OCI-LY7 (cell line): ENCODE results near the gene CPD. TPM values are rescaled to one million over a fixed set of nuclear protein-coding genes. Genes with fewer than 3 reads are reported as not detected.
A peak's percentile ranks its signal among the peaks of the same experiment; 100 is the strongest.
"Not testable (repeated sequence)": the region's sequence is repeated elsewhere in the genome, so short reads cannot be mapped to it uniquely, and the experiment has no call there.

Experiments
- BruUV-seq: library from RNA; stranded (reverse); fragments of 400-500 nt; replicated peaks from 2 replicates; lab custom pipeline; 2021; lab: Mats Ljungman, UMichigan
- CTCF ChIA-PET: fragments of 300-600 bp; sonication (Branson Sonifier 250); formaldehyde crosslinking; loops from one replicate; lab custom pipeline; 2022; ENCODE audit warnings: antibody characterized with exemption; ENCODE audit not compliant: unreplicated experiment; lab: Charles Lee
- POLR2A ChIA-PET: fragments of 300-600 bp; sonication (Branson Sonifier 250); formaldehyde crosslinking; loops from one replicate; lab custom pipeline; 2022; ENCODE audit warnings: antibody characterized with exemption; lab: Charles Lee
- DNase-seq: peaks from one replicate; pipeline ENCODE4 v3.0.0-alpha.2; 2015; ENCODE audit warnings: low spot score
- H2AFZ ChIP-seq: fragments of 200-600 bp; sonication (generic), shearing (Covaris generic); 2 replicates; pipeline ENCODE4 v1.6.1; 2014; ENCODE audit warnings: mild to moderate bottlenecking, antibody characterized with exemption, low read length, moderate library complexity
- H3K27ac ChIP-seq: fragments of 200-600 bp; sonication (generic); 2 replicates; pipeline ENCODE4 v1.5.1; 2014; ENCODE audit warnings: mixed run types, low read depth, mild to moderate bottlenecking, moderate library complexity, low read length, inconsistent platforms; ENCODE audit not compliant: poor library complexity, severe bottlenecking
- H3K36me3 ChIP-seq: fragments of 200-600 bp; sonication (generic); 2 replicates; pipeline ENCODE4 v1.6.1; 2014; ENCODE audit warnings: mild to moderate bottlenecking, antibody characterized with exemption, low read length, moderate library complexity, mixed read lengths; ENCODE audit not compliant: insufficient read depth
- H3K4me1 ChIP-seq: fragments of 200-600 bp; sonication (generic); 2 replicates; pipeline ENCODE4 v1.5.1; 2014; ENCODE audit warnings: mild to moderate bottlenecking, low read length; ENCODE audit not compliant: insufficient read depth, poor library complexity, severe bottlenecking
- H3K4me2 ChIP-seq: fragments of 200-600 bp; sonication (generic); 2 replicates; pipeline ENCODE4 v1.6.1; 2014; ENCODE audit warnings: mild to moderate bottlenecking, low read length
- H3K4me3 ChIP-seq: fragments of 200-600 bp; sonication (generic); 2 replicates; pipeline ENCODE4 v1.5.1; 2014; ENCODE audit warnings: mild to moderate bottlenecking, low read depth, low read length; ENCODE audit not compliant: poor library complexity, severe bottlenecking
- H3K79me2 ChIP-seq: fragments of 200-600 bp; sonication (generic); 2 replicates; pipeline ENCODE4 v1.6.1; 2016; ENCODE audit warnings: low read depth, mild to moderate bottlenecking, low read length, moderate library complexity, mixed read lengths; ENCODE audit not compliant: insufficient read depth
- H3K9me2 ChIP-seq: fragments of 200-600 bp; sonication (generic); 2 replicates; pipeline ENCODE4 v1.6.1; 2016; ENCODE audit warnings: mild to moderate bottlenecking, low read length, mixed read lengths; ENCODE audit not compliant: insufficient read depth
- H3K9me3 ChIP-seq: fragments of 200-600 bp; sonication (generic); 2 replicates; pipeline ENCODE4 v1.6.1; 2014; ENCODE audit warnings: mild to moderate bottlenecking, mixed run types, low read length, mixed read lengths
- H4K20me1 ChIP-seq: fragments of 200-600 bp; sonication (generic); 2 replicates; pipeline ENCODE4 v1.6.1; 2014; ENCODE audit warnings: mild to moderate bottlenecking, antibody characterized with exemption, low read length, moderate library complexity, mixed read lengths; ENCODE audit not compliant: insufficient read depth
- EZH2phosphoT487 ChIP-seq: fragments of 200-600 bp; sonication (generic); IDR thresholded peaks from 2 replicates; pipeline ENCODE4 v1.6.1; 2018; ENCODE audit warnings: low read depth, borderline replicate concordance, mild to moderate bottlenecking, mixed run types, antibody characterized with exemption, low read length, moderate library complexity, mixed read lengths
- intact Hi-C: fragments of 100-400 bp; cut with micrococcal nuclease; formaldehyde crosslinking; loops from one replicate; pipeline ENCODE4 v1.10.0; 2022; ENCODE audit not compliant: unreplicated experiment
- total RNA-seq, 2 experiments: library from RNA; depleted of rRNA in 1 of 2; stranded (reverse); fragments of >200 nt in 1 of 2; shearing (Covaris generic) in 1 of 2; gene quantifications; 2 replicates each; pipeline ENCODE4 v1.2.3, GENCODE V29; 2014 to 2022
- TF ChIP-seq, protein P1 (sequence below): fragments of 200-600 bp; sonication (generic); conservative IDR thresholded peaks from 2 replicates; pipeline ENCODE4 v1.5.1; 2014; ENCODE audit warnings: mild to moderate bottlenecking, antibody characterized with exemption, low read length, moderate library complexity, mixed read lengths

CPD gene
- total RNA-seq, 2 experiments from 2014 or later: 16.4 to 24.0 TPM

- H3K9me3 ChIP-seq: no peaks in the 10 kb centered on the region
- ChIA-PET POLR2A (no interaction called here), CTCF (no interaction called here)
- no TSS peak for BruUV-seq
- no peaks in the 10 kb centered on the region for H3K36me3 ChIP-seq
- no peak overlapping the region for H3K4me2 ChIP-seq
- H3K9me2 ChIP-seq: no peaks in the 10 kb centered on the region
- H3K4me3 ChIP-seq: no peak overlapping the region
- H3K79me2 ChIP-seq: no peaks in the 10 kb centered on the region
- H3K27ac ChIP-seq: no peak overlapping the region
- H2AFZ ChIP-seq: no peak overlapping the region
- no peaks in the 10 kb centered on the region for H3K4me1 ChIP-seq
- DNase-seq: no peak
- TF ChIP-seq EZH2phosphoT487: no peak
- TF ChIP-seq, protein P1, sequence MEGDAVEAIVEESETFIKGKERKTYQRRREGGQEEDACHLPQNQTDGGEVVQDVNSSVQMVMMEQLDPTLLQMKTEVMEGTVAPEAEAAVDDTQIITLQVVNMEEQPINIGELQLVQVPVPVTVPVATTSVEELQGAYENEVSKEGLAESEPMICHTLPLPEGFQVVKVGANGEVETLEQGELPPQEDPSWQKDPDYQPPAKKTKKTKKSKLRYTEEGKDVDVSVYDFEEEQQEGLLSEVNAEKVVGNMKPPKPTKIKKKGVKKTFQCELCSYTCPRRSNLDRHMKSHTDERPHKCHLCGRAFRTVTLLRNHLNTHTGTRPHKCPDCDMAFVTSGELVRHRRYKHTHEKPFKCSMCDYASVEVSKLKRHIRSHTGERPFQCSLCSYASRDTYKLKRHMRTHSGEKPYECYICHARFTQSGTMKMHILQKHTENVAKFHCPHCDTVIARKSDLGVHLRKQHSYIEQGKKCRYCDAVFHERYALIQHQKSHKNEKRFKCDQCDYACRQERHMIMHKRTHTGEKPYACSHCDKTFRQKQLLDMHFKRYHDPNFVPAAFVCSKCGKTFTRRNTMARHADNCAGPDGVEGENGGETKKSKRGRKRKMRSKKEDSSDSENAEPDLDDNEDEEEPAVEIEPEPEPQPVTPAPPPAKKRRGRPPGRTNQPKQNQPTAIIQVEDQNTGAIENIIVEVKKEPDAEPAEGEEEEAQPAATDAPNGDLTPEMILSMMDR: no peak
- H4K20me1 ChIP-seq: no peaks in the 10 kb centered on the region
- intact Hi-C loops: no loop called here
Measured at GRCh38 chr17:30339086-30339485, 39.6 kb upstream of the CPD start.

GRCh38 chr17:30340801-30341356, 37.8 kb upstream of the CPD start:
- Histone ChIP-seq H3K9me2 (no peaks in the 10 kb centered on the region), H2AFZ (peak overlapping the region; percentile 60; the same call in 1 of the 2 replicates), H3K9me3 (no peaks in the 10 kb centered on the region), H3K79me2 (no peaks in the 10 kb centered on the region), H3K36me3 (no peaks in the 10 kb centered on the region), H3K4me2 (no peak overlapping the region), H3K4me1 (no peaks in the 10 kb centered on the region), H4K20me1 (no peaks in the 10 kb centered on the region), H3K27ac (no peak overlapping the region), H3K4me3 (no peak overlapping the region)
- DNase-seq: no peak
- TF ChIP-seq EZH2phosphoT487: no peak
- intact Hi-C loops: loop anchor here (2.0 to 10.0 kb wide), 4 partner anchors 136 to 486 kb away; partner anchors contain the start of gene GOSR1
- BruUV-seq: no TSS peak
- ChIA-PET POLR2A (interaction anchor here (0.8 kb wide), 1 partner anchor 26 kb away, joined by 3 read pairs; no protein-coding TSS in a partner anchor), CTCF (no interaction called here)

DNA sequence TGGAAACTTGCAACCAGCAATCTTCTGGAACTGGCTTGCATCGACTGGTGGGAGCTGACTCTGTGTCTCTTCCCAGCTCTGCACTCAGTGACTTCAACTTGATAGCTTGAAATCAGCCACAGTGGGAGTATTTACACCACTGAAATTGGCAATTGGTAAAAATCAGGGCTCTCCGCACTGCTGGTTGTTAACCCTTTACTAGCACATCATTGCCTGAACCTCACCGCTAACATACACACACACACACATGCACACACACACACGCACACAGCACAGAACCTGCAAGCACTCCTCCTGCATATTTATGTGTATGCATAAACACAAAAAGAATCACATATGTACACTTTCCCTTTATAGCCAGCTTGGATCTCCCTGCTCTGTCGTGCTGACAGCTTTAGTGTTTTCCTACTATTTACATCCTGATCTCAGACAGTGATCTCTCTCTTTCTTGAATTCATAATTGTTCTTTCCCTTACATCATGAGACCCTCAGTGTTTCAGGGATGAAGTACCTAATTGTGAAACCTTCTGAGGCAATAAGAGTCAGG, 37.0 kb upstream of the CPD start:
- Histone ChIP-seq H3K27ac (no peak overlapping the region), H3K4me3 (no peak overlapping the region), H3K9me2 (no peaks in the 10 kb centered on the region), H3K36me3 (no peaks in the 10 kb centered on the region), H3K9me3 (no peaks in the 10 kb centered on the region), H3K79me2 (no peaks in the 10 kb centered on the region), H3K4me2 (no peak overlapping the region), H4K20me1 (no peaks in the 10 kb centered on the region), H3K4me1 (no peaks in the 10 kb centered on the region), H2AFZ (no peak overlapping the region)
- TF ChIP-seq EZH2phosphoT487: no peak
- TF ChIP-seq, protein P1: no peak
- DNase-seq: no peak
- ChIA-PET CTCF (no interaction called here), POLR2A (interaction anchor here (0.6 kb wide), 1 partner anchor 553 kb away, joined by 5 read pairs; no protein-coding TSS in a partner anchor)
- intact Hi-C loops: loop anchor here (2.0 to 10.0 kb wide), 4 partner anchors 136 to 485 kb away; partner anchors contain the start of gene GOSR1
- BruUV-seq: no TSS peak

DNA sequence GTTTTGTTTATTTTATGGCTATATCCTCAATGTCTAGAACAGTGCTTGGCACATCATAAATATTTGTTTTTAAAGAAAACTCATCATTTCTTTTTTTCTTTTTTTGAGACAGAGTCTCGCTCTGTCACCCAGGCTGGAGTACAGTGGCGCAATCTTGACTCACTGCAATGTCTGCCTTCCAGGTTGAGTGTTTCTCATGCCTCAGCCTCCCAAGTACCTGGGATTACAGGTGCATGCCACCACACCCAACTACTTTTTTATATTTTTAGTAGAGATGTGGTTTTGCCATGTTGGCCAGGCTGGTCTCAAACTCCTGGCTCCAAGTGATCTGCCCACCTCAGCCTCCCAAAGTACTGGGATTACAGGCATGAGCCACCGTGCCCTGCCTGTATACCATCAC, 35.5 kb upstream of the CPD start:
- H3K27ac ChIP-seq, H3K4me3 ChIP-seq, H3K9me2 ChIP-seq, H3K4me1 ChIP-seq, H3K9me3 ChIP-seq, H2AFZ ChIP-seq, CTCF ChIA-PET, BruUV-seq, DNase-seq, H3K36me3 ChIP-seq, POLR2A ChIA-PET, H4K20me1 ChIP-seq, H3K4me2 ChIP-seq, H3K79me2 ChIP-seq: not testable (repeated sequence)
- intact Hi-C loops: loop anchor here (5.0 to 10.0 kb wide), 3 partner anchors 134 to 374 kb away; partner anchors contain the start of gene GOSR1
